ENCODE results near the gene PUS7. TPM values are rescaled to one million over a fixed set of nuclear protein-coding genes. Genes with fewer than 3 reads are reported as not detected.
A peak's percentile ranks its signal among the peaks of the same experiment; 100 is the strongest.

PUS7 gene
- total RNA-seq, 3 donors from 2014 or later (not counting 1 experiment from before 2014, with no cell fraction given) = 2.2 to 3.5 (median 3.4) TPM

GRCh38 chr7:105493196-105493922 is 28.7 kb downstream of the PUS7 start:
- no peaks in the 10 kb centered on the region for H3K27me3 Mint-ChIP-seq (ENCODE audit: low read depth in 2 of 2)
- ATAC-seq = no peak
- no peak overlapping the region for H3K4me3 Mint-ChIP-seq

GRCh38 chr7:105489409-105489808 is 32.7 kb downstream of the PUS7 start:
- intact Hi-C loops (cut with micrococcal nuclease) = loop anchor here (5.0 kb wide), 1 partner anchor 507 kb away; no protein-coding TSS in a partner anchor
- Histone ChIP-seq H3K27ac (ENCODE audit: low read length) (no peak overlapping the region), H3K36me3 (ENCODE audit: control insufficient read depth, insufficient read depth, low read length) (no peaks in the 10 kb centered on the region), H3K4me1 (ENCODE audit: control insufficient read depth, insufficient read depth, low read length) (no peaks in the 10 kb centered on the region), H3K27me3 (ENCODE audit: control insufficient read depth, insufficient read depth, low read length) (no peaks in the 10 kb centered on the region), H3K4me3 (ENCODE audit: low read length) (no peak overlapping the region), H3K9me3 (ENCODE audit: control insufficient read depth, insufficient read depth, low read length) (no peaks in the 10 kb centered on the region)
- no peaks in the 10 kb centered on the region for H3K4me1 Mint-ChIP-seq
- WGBS (ENCODE audit: insufficient coverage) = 100% methylated on average over 2 of the region's 3 CpGs
- H3K27me3 Mint-ChIP-seq (ENCODE audit: low read depth in 2 of 2) = no peaks in the 10 kb centered on the region
- H3K9me3 Mint-ChIP-seq = no peaks in the 10 kb centered on the region
- TF ChIP-seq, protein P1, sequence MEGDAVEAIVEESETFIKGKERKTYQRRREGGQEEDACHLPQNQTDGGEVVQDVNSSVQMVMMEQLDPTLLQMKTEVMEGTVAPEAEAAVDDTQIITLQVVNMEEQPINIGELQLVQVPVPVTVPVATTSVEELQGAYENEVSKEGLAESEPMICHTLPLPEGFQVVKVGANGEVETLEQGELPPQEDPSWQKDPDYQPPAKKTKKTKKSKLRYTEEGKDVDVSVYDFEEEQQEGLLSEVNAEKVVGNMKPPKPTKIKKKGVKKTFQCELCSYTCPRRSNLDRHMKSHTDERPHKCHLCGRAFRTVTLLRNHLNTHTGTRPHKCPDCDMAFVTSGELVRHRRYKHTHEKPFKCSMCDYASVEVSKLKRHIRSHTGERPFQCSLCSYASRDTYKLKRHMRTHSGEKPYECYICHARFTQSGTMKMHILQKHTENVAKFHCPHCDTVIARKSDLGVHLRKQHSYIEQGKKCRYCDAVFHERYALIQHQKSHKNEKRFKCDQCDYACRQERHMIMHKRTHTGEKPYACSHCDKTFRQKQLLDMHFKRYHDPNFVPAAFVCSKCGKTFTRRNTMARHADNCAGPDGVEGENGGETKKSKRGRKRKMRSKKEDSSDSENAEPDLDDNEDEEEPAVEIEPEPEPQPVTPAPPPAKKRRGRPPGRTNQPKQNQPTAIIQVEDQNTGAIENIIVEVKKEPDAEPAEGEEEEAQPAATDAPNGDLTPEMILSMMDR (IDR thresholded peaks at IDR 0.05) = no peak
- no peak for DNase-seq
- no peak for ATAC-seq
- H3K36me3 Mint-ChIP-seq = no peaks in the 10 kb centered on the region
- no peak overlapping the region for H3K27ac Mint-ChIP-seq
- no peak overlapping the region for H3K4me3 Mint-ChIP-seq

More at GRCh38 chr7:105493196-105493922, 28.7 kb downstream of the PUS7 start:
- no peaks in the 10 kb centered on the region for H3K9me3 Mint-ChIP-seq
- no peak overlapping the region for H3K27ac Mint-ChIP-seq
- no peak overlapping the region for H3K27ac ChIP-seq (ENCODE audit: low read length)
- TF ChIP-seq, protein P1 (IDR thresholded peaks at IDR 0.05) = no peak
- H3K4me1 ChIP-seq (ENCODE audit: control insufficient read depth, insufficient read depth, low read length) = no peaks in the 10 kb centered on the region
- no peak overlapping the region for H3K4me3 ChIP-seq (ENCODE audit: low read length)
- WGBS (ENCODE audit: insufficient coverage) = 95% methylated on average over 4 of the region's 7 CpGs
- no peaks in the 10 kb centered on the region for H3K9me3 ChIP-seq (ENCODE audit: control insufficient read depth, insufficient read depth, low read length)
- H3K27me3 ChIP-seq (ENCODE audit: control insufficient read depth, insufficient read depth, low read length) = no peaks in the 10 kb centered on the region
- no peaks in the 10 kb centered on the region for H3K4me1 Mint-ChIP-seq
- DNase-seq = no peak
- H3K36me3 ChIP-seq (ENCODE audit: control insufficient read depth, insufficient read depth, low read length) = no peaks in the 10 kb centered on the region
- no peaks in the 10 kb centered on the region for H3K36me3 Mint-ChIP-seq
- intact Hi-C loops (cut with micrococcal nuclease) = no loop called here

DNA sequence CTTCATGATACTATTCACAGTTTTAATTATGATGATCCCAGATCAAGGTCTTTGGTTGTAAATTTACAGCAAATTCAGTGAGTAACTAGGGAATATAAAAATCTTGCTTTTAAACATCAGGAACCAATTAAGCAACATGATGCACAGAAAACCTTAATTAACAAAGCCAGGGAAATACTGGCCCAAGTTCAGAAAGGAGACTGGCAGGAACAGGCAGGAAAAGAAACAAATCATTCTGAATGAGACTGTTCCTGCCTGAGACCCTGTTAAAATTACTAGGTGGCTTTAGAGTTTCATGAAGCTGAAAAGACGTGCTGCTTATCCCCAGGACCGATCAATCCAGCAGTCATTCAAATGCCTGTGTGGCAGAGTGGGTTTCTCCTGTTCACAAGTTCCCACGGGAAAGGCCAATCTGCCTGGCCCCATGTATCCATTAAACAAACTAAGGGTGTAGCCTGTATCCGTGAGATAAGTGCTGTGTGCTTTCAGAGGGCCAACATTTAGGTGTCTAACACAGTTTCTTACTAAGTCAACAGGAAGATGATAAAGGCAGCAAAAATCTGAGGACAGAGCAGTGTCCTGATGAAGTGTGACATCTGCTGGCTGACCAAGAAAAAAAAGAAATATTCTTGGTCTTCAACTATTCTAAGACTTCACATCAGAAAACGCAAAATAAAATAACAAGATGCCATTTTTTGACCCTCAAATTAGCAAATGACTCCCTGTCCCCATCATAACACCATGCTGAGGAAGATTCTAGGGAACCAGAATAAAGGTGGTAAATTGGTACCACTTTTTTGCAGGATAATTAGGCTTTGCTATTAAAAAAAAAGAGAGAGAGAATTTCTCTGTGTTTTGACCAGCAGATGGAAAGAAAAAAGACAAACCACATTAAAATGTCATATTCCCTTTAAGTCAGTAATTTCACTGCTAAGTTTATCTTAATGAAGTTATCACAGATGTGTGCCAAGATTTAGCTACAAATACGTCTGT is 34.2 kb downstream of the PUS7 start:
- ATAC-seq = peak in 1 of 3 donors; percentile 36
- WGBS (ENCODE audit: insufficient coverage) = 89% methylated on average over 4 of the region's 6 CpGs
- H3K9me3 Mint-ChIP-seq = no peaks in the 10 kb centered on the region
- H3K36me3 ChIP-seq (ENCODE audit: control insufficient read depth, insufficient read depth, low read length) = no peaks in the 10 kb centered on the region
- H3K27ac ChIP-seq (ENCODE audit: low read length) = no peak overlapping the region
- DNase-seq = peak in 1 of 2 donors; percentile 57
- intact Hi-C loops (cut with micrococcal nuclease) = loop anchor here (5.0 kb wide), 1 partner anchor 506 kb away; no protein-coding TSS in a partner anchor
- no peaks in the 10 kb centered on the region for H3K4me1 Mint-ChIP-seq
- TF ChIP-seq, protein P1 (IDR thresholded peaks at IDR 0.05) = peak; percentile 28
- H3K27ac Mint-ChIP-seq = no peak overlapping the region
- H3K36me3 Mint-ChIP-seq = no peaks in the 10 kb centered on the region
- H3K27me3 Mint-ChIP-seq (ENCODE audit: low read depth in 2 of 2) = no peaks in the 10 kb centered on the region
- no peak overlapping the region for H3K4me3 ChIP-seq (ENCODE audit: low read length)
- no peaks in the 10 kb centered on the region for H3K27me3 ChIP-seq (ENCODE audit: control insufficient read depth, insufficient read depth, low read length)
- H3K4me1 ChIP-seq (ENCODE audit: control insufficient read depth, insufficient read depth, low read length) = no peaks in the 10 kb centered on the region
- H3K4me3 Mint-ChIP-seq = no peak overlapping the region
- H3K9me3 ChIP-seq (ENCODE audit: control insufficient read depth, insufficient read depth, low read length) = no peaks in the 10 kb centered on the region

All from natural killer cell (primary cell).